ENCODE measurements around the gene LRP10. TPM values are rescaled to one million over a fixed set of nuclear protein-coding genes. Genes with fewer than 3 reads are reported as not detected.

LRP10 gene
- total RNA-seq, 3 donors from 2014 or later = 70.1 to 97.5 (median 82.3) TPM

GRCh38 chr14:22878271-22879246, 7.0 kb downstream of the LRP10 start:
- peaks cover 22% of the 10 kb centered on the region for H3K36me3 ChIP-seq
- no peaks in the 10 kb centered on the region for H3K27me3 ChIP-seq
- H3K4me3 ChIP-seq = no peak overlapping the region
- H3K4me1 ChIP-seq = peaks cover 0 to 8% of the 10 kb centered on the region in 2 donors
- DNase-seq (ENCODE audit: low spot score in 2 of 2) = no peak
- no peak for TF ChIP-seq CTCF (IDR thresholded peaks at IDR 0.05)
- TF ChIP-seq POLR2A (IDR thresholded peaks at IDR 0.05) = no peak
- TF ChIP-seq POLR2AphosphoS5 (IDR thresholded peaks at IDR 0.05) = no peak
- no peaks in the 10 kb centered on the region for H3K9me3 ChIP-seq
- intact Hi-C loops (cut with DNase I; ENCODE audit: low total_unique reads) = no loop called here
- H3K27ac ChIP-seq = no peak overlapping the region

GRCh38 chr14:22882064-22882463, 10.5 kb downstream of the LRP10 start:
- DNase-seq (ENCODE audit: low spot score in 2 of 2) = no peak
- H3K36me3 ChIP-seq = peaks cover 3% of the 10 kb centered on the region
- H3K4me3 ChIP-seq = no peak overlapping the region
- no peaks in the 10 kb centered on the region for H3K9me3 ChIP-seq
- no peak for TF ChIP-seq POLR2A (IDR thresholded peaks at IDR 0.05)
- TF ChIP-seq POLR2AphosphoS5 (IDR thresholded peaks at IDR 0.05) = no peak
- TF ChIP-seq CTCF (IDR thresholded peaks at IDR 0.05) = no peak
- no peaks in the 10 kb centered on the region for H3K27me3 ChIP-seq
- intact Hi-C loops (cut with DNase I; ENCODE audit: low total_unique reads) = no loop called here
- H3K4me1 ChIP-seq = peaks cover 0 to 8% of the 10 kb centered on the region in 2 donors
- H3K27ac ChIP-seq = peak overlapping the region in 1 of 2 donors; percentile 14

- intact Hi-C loops (cut with DNase I; ENCODE audit: low total_unique reads) = no loop called here
- Histone ChIP-seq H3K27me3 (no peaks in the 10 kb centered on the region), H3K4me3 (peak overlapping the region in 2 of 3 donors; percentile 11 to 27), H3K4me1 (peaks cover 0 to 8% of the 10 kb centered on the region in 2 donors), H3K9me3 (no peaks in the 10 kb centered on the region), H3K36me3 (no peaks in the 10 kb centered on the region), H3K27ac (peak overlapping the region in 1 of 2 donors; percentile 14)
- TF ChIP-seq CTCF (IDR thresholded peaks at IDR 0.05) = no peak
- TF ChIP-seq POLR2A (IDR thresholded peaks at IDR 0.05) = no peak
- TF ChIP-seq POLR2AphosphoS5 (IDR thresholded peaks at IDR 0.05) = no peak
- DNase-seq (ENCODE audit: low spot score in 2 of 2) = peak in 1 of 2 donors; percentile 59
Measured at GRCh38 chr14:22882529-22883172, 11.1 kb downstream of the LRP10 start.

GRCh38 chr14:22883173-22883976, 11.8 kb downstream of the LRP10 start, which contains the start of gene REM2:
REM2 (plus strand) TSS chr14:22883222; CDS start chr14:22883288, 66 bp downstream.
- Histone ChIP-seq H3K4me1 (peaks cover 0 to 14% of the 10 kb centered on the region in 2 donors), H3K27me3 (no peaks in the 10 kb centered on the region), H3K4me3 (peak within 1 kb of the TSS in 2 of 3 donors; percentile 11 to 27), H3K27ac (peak within 1 kb of the TSS in 1 of 2 donors; percentile 14), H3K9me3 (no peaks in the 10 kb centered on the region), H3K36me3 (no peaks in the 10 kb centered on the region)
- intact Hi-C loops (cut with DNase I; ENCODE audit: low total_unique reads) = no loop called here
- DNase-seq (ENCODE audit: low spot score in 2 of 2) = no peak
- TF ChIP-seq POLR2A (IDR thresholded peaks at IDR 0.05) = no peak
- TF ChIP-seq POLR2AphosphoS5 (IDR thresholded peaks at IDR 0.05) = no peak
- TF ChIP-seq CTCF (IDR thresholded peaks at IDR 0.05) = no peak
